ENCODE measurements around the gene FUT9.
"Not testable (repeated sequence)": the region's sequence is repeated elsewhere in the genome, so short reads cannot be mapped to it uniquely, and the experiment has no call there.

Gene FUT9

DNA sequence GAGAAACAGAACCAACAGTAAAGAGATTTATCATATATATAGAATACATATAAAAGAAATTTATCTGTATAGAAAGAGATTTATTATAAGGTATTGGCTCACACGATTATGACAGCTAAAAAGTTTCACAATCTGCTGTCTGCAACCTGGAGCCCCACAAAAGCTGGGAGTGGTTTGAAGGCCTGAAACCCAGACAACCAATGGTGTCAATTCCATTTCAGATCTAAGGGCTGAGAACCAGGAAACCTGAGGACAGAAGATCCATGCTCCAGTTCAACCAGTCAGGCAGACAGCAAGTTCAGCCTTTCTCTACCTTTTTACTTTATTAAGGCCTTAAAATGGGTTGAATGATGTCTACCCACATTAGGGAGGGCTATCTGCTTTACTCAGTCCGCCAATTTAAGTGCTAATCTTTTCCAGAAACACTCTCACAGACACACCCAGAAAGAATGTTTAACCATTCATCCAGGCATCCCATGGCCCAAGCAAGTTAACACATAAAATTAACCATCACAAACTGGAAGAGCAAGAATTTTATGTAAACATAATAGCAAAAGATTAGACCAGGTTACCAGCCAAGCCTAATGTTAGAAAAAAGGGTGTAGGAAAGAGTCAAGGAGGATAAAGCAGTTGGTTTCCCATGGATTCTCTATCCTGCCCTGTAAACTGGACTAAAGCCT is 170.9 kb downstream of the FUT9 start:
- DNase-seq = no peak

GRCh38 chr6:96194675-96195074 is 178.9 kb downstream of the FUT9 start:
- no peak for DNase-seq

DNA sequence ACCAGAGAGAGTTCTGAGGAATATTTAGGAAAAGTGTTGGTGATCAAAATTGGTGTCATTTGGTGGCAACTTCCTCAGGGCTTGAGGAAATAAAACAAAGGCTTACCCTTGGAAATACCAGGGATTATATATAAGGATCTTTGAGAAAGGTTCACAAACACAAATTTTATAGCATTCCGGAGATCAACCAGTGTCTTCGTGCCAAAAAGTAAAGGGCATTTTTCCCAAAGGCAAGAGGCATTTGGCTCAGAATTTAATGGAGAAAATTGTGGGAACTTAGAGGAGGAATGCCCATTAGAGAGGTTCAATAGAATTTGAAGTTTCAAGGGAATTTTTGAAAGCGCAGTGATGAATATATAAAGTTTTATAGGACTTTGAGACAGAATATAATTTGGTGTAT is 179.5 kb downstream of the FUT9 start:
- no peak for DNase-seq

DNA sequence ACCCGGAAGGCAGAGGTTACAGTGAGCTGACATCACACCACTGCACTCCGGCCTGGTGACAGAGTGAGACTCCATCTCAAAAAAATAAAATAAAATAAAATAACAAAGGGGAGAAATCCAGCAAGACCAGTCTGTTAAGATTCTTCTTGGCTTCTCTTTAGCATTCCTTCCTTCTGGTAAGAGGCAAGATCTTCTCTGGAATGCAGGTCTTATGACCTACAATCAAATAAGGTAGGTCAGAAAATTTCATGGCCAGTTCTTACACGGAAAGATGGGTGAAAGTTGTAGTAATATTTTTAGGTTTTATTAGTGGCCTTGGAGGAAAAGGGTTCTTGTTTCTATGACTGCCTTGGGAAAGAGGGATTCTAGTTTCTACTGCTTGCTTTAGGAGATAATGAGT is 180.9 kb downstream of the FUT9 start:
- DNase-seq = no peak

GRCh38 chr6:96197241-96197640 is 181.5 kb downstream of the FUT9 start:
- no peak for DNase-seq

DNA sequence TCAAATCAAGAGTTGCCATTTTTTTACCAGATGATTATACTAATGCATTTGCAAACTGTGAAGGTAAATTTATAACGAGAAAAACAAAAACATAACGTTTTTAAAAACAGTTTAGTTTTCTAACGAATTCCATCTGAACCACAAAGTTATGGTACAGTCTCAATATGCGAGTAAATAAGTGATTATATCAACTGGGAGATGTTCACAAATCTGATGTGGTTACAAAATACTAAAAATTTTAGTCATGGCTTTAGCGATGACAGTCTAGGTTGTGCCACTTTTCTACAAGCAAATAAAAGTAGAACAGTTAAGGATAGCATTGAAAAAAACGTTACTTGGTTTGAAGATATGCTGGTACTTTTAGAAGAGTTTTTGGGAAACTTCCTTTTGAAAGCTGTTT is 186.8 kb downstream of the FUT9 start:
- no peak for DNase-seq

- DNase-seq = no peak
These were observed 195.6 kb downstream of the FUT9 start for GRCh38 chr6:96211341-96211740.

DNA sequence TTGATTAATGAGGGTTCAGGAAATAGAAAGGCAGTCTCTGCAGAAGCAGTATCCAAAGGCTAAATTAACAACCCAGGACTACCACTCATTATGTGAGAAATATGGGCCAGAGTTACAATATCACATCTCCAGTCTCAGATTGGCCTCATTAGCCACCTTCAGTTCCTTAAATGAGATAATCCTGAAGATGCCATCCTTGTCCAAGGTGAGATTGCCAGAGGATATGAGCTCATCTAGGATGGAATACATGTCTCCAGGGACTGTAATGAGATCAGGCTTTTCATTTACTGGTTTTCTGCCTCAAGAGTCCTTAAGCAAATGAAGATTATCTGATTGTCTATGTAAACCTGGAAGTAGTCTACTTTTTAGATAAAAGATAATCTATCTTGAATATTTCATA is 196.3 kb downstream of the FUT9 start:
- no peak for DNase-seq

DNA sequence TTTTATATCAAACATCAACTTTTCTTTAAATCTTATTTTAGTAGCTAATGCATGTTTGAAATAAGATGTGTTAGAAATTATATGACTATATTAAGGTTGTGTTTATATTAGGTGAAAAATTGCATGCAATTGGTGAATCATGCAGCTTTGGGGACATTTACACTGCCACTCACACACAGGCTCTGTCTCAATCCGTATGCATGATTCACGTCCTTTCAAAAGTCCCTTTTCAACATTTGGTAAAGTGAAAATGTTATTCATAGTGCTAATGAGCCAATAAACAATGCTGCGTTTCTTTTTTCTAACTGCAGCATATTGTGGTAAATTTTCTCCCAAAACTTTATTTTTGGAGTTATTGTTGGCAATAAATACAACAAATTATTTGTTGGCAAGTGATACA is 198.0 kb downstream of the FUT9 start:
- DNase-seq = no peak

GRCh38 chr6:96223695-96224094 is 207.9 kb downstream of the FUT9 start:
- DNase-seq = no peak

DNA sequence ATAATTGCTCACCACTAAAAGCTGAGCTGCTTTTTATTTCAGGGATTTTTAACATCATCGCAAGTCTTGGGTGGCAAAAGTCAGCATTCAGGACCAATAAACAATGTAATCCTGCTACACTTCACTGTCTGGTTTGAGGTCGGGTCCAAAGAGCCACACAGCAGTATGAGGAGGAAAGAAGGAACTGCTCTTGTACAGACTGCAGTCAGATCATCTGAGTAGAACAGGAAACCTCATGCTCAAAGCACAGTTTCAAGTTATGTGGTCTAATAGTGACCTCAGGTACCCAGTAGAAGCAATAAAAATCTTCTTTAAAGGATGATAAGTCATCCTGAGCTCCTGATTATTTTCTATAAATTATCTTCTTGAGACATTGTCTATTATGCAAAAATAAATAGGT is 211.4 kb downstream of the FUT9 start:
- DNase-seq = no peak

DNA sequence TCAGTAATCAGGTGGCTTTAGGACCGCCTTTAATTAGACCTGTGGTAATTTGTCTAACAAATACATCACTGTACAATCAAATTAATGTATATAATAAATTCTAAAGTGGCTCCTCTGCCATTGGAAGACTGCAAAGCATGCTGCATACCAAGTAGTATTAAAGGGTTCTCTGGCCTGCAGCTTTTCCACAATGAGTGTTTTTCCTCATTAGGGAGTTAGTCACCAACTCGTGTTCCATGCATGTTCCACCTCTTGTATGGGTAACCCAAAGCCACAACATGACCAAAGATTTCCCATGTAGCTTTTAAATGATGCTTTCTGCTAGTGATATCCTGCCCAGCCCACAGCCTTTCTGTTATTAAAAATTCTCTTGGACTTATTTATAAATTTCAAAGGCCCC is 218.7 kb downstream of the FUT9 start:
- no peak for DNase-seq

GRCh38 chr6:96235927-96236326 is 220.2 kb downstream of the FUT9 start:
- no peak for DNase-seq

DNA sequence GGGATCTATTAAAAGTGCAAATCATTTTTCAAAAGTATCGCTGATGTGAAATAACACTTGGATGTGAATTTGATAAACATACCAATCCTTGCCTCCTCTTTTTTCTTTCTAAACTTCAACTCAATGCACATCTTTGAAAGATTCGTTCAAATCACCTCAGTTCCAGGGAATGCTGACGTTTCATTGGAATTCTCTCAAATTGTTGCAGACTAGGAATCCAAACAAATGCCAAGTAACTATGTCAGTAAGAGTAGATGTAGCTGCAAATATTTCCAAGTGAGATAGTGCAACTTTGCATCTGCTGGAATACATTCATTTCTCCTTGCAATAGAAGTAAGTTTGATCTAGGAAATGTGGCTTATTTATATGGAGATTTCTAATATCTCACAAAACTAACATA is 220.7 kb downstream of the FUT9 start:
- DNase-seq = no peak

DNA sequence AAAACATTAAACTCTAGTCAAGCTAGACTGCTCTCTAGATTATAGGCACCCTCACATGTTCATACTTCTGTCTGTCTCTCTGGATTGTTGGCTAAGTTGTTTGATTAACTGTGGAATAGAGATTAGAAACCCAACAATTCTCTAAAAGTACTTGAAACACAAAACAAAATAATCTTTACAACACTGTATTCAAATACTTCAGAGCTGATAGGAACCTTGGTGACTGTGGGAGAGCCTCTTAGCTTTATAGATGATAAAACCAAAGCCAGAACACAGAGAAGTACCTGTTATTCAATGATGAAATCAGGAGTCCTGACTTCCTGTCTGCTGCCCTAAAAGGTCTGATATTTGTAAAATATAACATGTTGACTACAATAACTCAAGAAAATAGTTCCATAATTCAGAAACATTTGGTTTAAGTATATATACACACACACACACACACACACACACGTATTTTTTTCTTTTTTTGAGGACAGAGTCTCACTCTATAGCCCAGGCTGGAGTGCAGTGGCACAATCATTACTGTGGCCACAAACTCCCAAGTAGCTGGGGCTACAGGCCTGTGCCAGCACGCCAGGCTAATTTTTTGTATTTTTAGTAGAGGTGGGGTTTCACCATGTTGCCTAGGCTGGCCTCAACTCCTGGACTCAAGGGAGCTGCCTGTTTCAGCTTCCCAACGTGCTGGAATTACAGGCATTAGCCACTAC is 222.0 kb downstream of the FUT9 start:
- DNase-seq = no peak

GRCh38 chr6:96246563-96246962 is 230.8 kb downstream of the FUT9 start:
- no peak for DNase-seq

- no peak for DNase-seq
These were observed 234.0 kb downstream of the FUT9 start for GRCh38 chr6:96249755-96250154.

DNA sequence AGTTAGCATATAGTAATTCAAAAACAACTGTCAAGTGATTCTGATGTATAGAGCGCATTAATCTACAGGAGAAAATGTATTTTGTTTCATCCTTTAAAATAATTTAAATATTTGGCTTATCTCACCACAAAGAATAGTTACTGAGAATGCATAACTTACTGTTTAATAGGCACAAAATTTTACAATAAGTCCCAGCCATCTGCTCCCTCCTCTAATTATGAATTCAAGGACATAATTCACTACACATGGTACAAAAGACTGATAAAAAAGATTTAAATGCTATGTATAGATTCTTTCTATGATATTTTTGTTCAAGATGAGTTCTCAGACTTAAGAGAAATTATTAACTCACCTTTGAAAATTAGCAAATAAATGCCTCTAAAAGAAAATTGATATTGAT is 242.0 kb downstream of the FUT9 start:
- no peak for DNase-seq

- DNase-seq = not testable (repeated sequence)
These were observed 245.1 kb downstream of the FUT9 start for GRCh38 chr6:96260787-96261430.

Data from NCI-H526 (cell line).